WTC11 (cell line): ENCODE data around the gene SGCA. TPM values are rescaled to one million over a fixed set of nuclear protein-coding genes. Genes with fewer than 3 reads are reported as not detected.

ENCODE experiments used
- ATAC-seq: fragments of 200-7000 bp; cut with Tn5 transposase; 2 replicates; pipeline ENCODE4 v1.10.0; 2021; ENCODE audit warnings: mild to moderate bottlenecking, moderate library complexity
- CTCF ChIA-PET: fragments of 300-600 bp; sonication (Branson Sonifier 250); formaldehyde crosslinking; loops from one replicate; lab custom pipeline; 2021; ENCODE audit warnings: antibody characterized with exemption; lab: Charles Lee
- POLR2A ChIA-PET: fragments of 350-600 bp; sonication (Branson Sonifier 250); formaldehyde crosslinking; loops from one replicate; lab custom pipeline; 2021; ENCODE audit warnings: antibody characterized with exemption; lab: Charles Lee
- DNase-seq: peaks from one replicate; pipeline ENCODE4 v3.0.0; 2021; ENCODE audit warnings: low spot score
- H3K27ac Mint-ChIP-seq: 2 replicates; pipeline ENCODE4 v1.8.0; 2021; ENCODE audit warnings: mixed read lengths
- H3K27me3 Mint-ChIP-seq: 2 replicates; pipeline ENCODE4 v1.8.0; 2021; ENCODE audit warnings: low read depth, mild to moderate bottlenecking, moderate library complexity, mixed read lengths
- H3K36me3 Mint-ChIP-seq: 2 replicates; pipeline ENCODE4 v1.8.0; 2021; ENCODE audit warnings: mixed read lengths
- H3K4me1 Mint-ChIP-seq: 2 replicates; pipeline ENCODE4 v1.8.0; 2022; ENCODE audit warnings: mixed read lengths
- H3K4me3 Mint-ChIP-seq: 2 replicates; pipeline ENCODE4 v1.8.0; 2021; ENCODE audit warnings: mild to moderate bottlenecking, moderate library complexity, mixed read lengths
- H3K9me3 Mint-ChIP-seq: 2 replicates; pipeline ENCODE4 v1.8.0; 2021; ENCODE audit warnings: mixed read lengths
- AR ChIP-seq: fragments of 250-450 bp; sonication (Bioruptor Pico); IDR thresholded peaks from 2 replicates; pipeline ENCODE4 v1.9.0; 2021; ENCODE audit warnings: mild to moderate bottlenecking
- CBFB ChIP-seq: sonication (generic); formaldehyde crosslinking; IDR thresholded peaks from 2 replicates; pipeline ENCODE4 v1.8.1; 2022; ENCODE audit warnings: mild to moderate bottlenecking, low read depth, missing genetic modification reagents
- CREM ChIP-seq: sonication (generic); formaldehyde crosslinking; IDR thresholded peaks from 2 replicates; pipeline ENCODE4 v1.8.1; 2022; ENCODE audit warnings: mild to moderate bottlenecking, missing genetic modification reagents, moderate library complexity
- CTCF ChIP-seq: fragments of 200-600 bp; IDR thresholded peaks from 2 replicates; pipeline ENCODE4 v1.8.0; 2022; ENCODE audit warnings: antibody characterized with exemption
- ERG ChIP-seq: fragments of 250-450 bp; sonication (Bioruptor Pico); IDR thresholded peaks from 2 replicates; pipeline ENCODE4 v1.8.0; 2021; ENCODE audit warnings: mild to moderate bottlenecking
- FOXJ3 ChIP-seq: sonication (generic); formaldehyde crosslinking; IDR thresholded peaks from 2 replicates; pipeline ENCODE4 v1.9.0; 2021; ENCODE audit warnings: missing genetic modification reagents, mild to moderate bottlenecking, borderline replicate concordance
- FOXK1 ChIP-seq: sonication (generic); formaldehyde crosslinking; IDR thresholded peaks from 2 replicates; pipeline ENCODE4 v1.8.0; 2022; ENCODE audit warnings: mild to moderate bottlenecking, moderate library complexity, missing genetic modification reagents
- HMGA2 ChIP-seq: fragments of 250-450 bp; sonication (Bioruptor Pico); IDR thresholded peaks from 2 replicates; pipeline ENCODE4 v1.4.0; 2021; ENCODE audit warnings: mild to moderate bottlenecking, moderate library complexity
- KAT7 ChIP-seq: sonication (generic); formaldehyde crosslinking; IDR thresholded peaks from 2 replicates; pipeline ENCODE4 v1.8.1; 2023; ENCODE audit warnings: missing genetic modification reagents, mild to moderate bottlenecking, borderline replicate concordance
- MXD4 ChIP-seq: fragments of 250-450 bp; sonication (Bioruptor Pico); IDR thresholded peaks from 2 replicates; pipeline ENCODE4 v1.8.0; 2021; ENCODE audit warnings: mild to moderate bottlenecking, moderate library complexity, borderline replicate concordance
- NFATC4 ChIP-seq: fragments of 250-450 bp; sonication (Bioruptor Pico); IDR thresholded peaks from 2 replicates; pipeline ENCODE4 v1.9.0; 2021; ENCODE audit warnings: mild to moderate bottlenecking
- NR1H2 ChIP-seq: sonication (generic); formaldehyde crosslinking; IDR thresholded peaks from 2 replicates; pipeline ENCODE4 v1.9.0; 2021; ENCODE audit warnings: mild to moderate bottlenecking, moderate library complexity, missing genetic modification reagents
- RORB ChIP-seq: fragments of 250-450 bp; sonication (Bioruptor Pico); IDR thresholded peaks from 2 replicates; pipeline ENCODE4 v1.9.0; 2021; ENCODE audit warnings: mild to moderate bottlenecking
- STAT6 ChIP-seq: sonication (generic); formaldehyde crosslinking; conservative IDR thresholded peaks from 2 replicates; pipeline ENCODE4 v1.8.1; 2023; ENCODE audit warnings: mild to moderate bottlenecking, low read depth, missing genetic modification reagents, moderate library complexity
- ZMAT4 ChIP-seq: fragments of 250-450 bp; sonication (Bioruptor Pico); IDR thresholded peaks from 2 replicates; pipeline ENCODE4 v1.9.0; 2021; ENCODE audit warnings: mild to moderate bottlenecking
- ZNF121 ChIP-seq: sonication (generic); formaldehyde crosslinking; IDR thresholded peaks from 2 replicates; pipeline ENCODE4 v1.8.0; 2023; ENCODE audit warnings: missing genetic modification reagents
- ZNF281 ChIP-seq: sonication (generic); formaldehyde crosslinking; IDR thresholded peaks from 2 replicates; pipeline ENCODE4 v1.8.0; 2023; ENCODE audit warnings: mild to moderate bottlenecking, missing genetic modification reagents
- ZNF425 ChIP-seq: fragments of 250-450 bp; sonication (Bioruptor Pico); conservative IDR thresholded peaks from 2 replicates; pipeline ENCODE4 v1.9.0; 2021; ENCODE audit warnings: mild to moderate bottlenecking
- ZNF512 ChIP-seq: sonication (generic); formaldehyde crosslinking; IDR thresholded peaks from 2 replicates; pipeline ENCODE4 v1.8.1; 2022; ENCODE audit warnings: missing genetic modification reagents, borderline replicate concordance
- total RNA-seq: library from RNA; stranded (reverse); gene quantifications from 3 replicates; pipeline ENCODE4 v1.2.3, GENCODE V29; 2021

Gene SGCA
- total RNA-seq, 1 experiment from 2014 or later = 1.0 TPM

- DNase-seq = no peak
- Mint-ChIP-seq H3K27me3 (peaks cover 26% of the 10 kb centered on the region), H3K36me3 (0 out of 2 replicates have a peak, but pooled peaks cover 2% of the 10 kb centered on the region), H3K27ac (no peak overlapping the region), H3K4me1 (peaks cover 49% of the 10 kb centered on the region)
- TF ChIP-seq AR (CRISPR knock-in tag) (no peak), ZMAT4 (CRISPR knock-in tag) (no peak), HMGA2 (CRISPR knock-in tag) (no peak), ZNF281 (no peak), CREM (CRISPR knock-in tag) (no peak), CBFB (no peak), NFATC4 (CRISPR knock-in tag) (no peak), ZNF512 (CRISPR knock-in tag) (no peak), RORB (CRISPR knock-in tag) (no peak), MXD4 (CRISPR knock-in tag) (no peak), ZNF425 (CRISPR knock-in tag) (no peak), FOXJ3 (no peak), STAT6 (CRISPR knock-in tag) (no peak), CTCF (no peak), NR1H2 (no peak), FOXK1 (no peak), ZNF121 (no peak), KAT7 (CRISPR knock-in tag) (no peak), ERG (CRISPR knock-in tag) (no peak)
- TF ChIP-seq, all 79 proteins: peak for 0
- ChIA-PET CTCF (interaction anchor here (0.9 to 3.0 kb wide), 13 partner anchors 7 to 230 kb away, joined by 4 to 22 read pairs (median 8); partner anchors contain the start of genes COL1A1 and PDK2), POLR2A (no interaction called here)
- ATAC-seq = no peak
- Mint-ChIP-seq H3K4me3 (no peak overlapping the region), H3K9me3 (no peaks in the 10 kb centered on the region)
These were observed 33.6 kb upstream of the SGCA start for GRCh38 chr17:50132104-50132794.
